ENCODE measurements around the gene QPCTL. TPM values are rescaled to one million over a fixed set of nuclear protein-coding genes. Genes with fewer than 3 reads are reported as not detected.
"Not testable (repeated sequence)": the region's sequence is repeated elsewhere in the genome, so short reads cannot be mapped to it uniquely, and the experiment has no call there.

QPCTL gene
- total RNA-seq, 1 donor from 2014 or later: 1.2 TPM

DNA sequence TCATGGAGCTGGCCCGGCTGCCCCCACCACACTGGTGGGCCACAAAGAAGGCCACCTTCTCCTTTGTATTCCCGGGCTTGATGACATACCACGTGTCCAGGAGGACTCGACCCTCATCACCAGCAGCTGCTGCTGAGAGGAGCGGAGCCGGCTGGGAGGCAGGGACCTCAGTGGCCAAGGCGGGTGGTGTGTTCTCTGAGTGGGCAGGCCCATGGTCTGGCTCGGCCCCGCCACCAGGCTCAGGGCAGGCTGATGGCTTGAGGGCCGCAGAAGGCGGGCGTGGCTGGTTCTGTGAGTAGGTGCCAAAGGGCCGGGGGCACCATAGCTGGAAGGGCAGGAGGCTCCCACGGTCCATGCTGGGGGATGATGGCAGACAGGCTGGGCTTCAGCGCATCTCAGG, 20.7 kb downstream of the QPCTL start:
- ATAC-seq (no peak), DNase-seq (peak; percentile 31)
- intact Hi-C loops (cut with micrococcal nuclease): no loop called here

DNA sequence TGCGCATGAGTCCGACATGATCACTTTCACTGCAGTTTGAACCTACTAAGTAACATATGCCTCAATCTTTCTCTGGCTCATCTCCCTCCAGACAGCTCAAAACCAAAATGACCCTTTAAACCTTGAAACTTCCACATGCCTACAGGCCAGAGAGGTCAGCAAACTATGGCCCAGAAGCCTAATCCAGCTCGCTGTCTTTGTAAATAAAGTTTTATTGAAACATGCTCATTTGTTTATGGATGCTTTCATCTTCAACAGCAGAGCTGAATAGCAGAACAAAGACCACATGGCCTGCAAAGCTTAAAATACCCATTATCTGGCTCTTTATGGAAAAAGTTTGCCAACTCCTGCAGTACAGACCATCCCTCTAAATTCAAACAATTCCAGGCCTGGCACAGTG, 22.7 kb downstream of the QPCTL start:
- intact Hi-C loops (cut with micrococcal nuclease): no loop called here
- DNase-seq (no peak), ATAC-seq (no peak)

DNA sequence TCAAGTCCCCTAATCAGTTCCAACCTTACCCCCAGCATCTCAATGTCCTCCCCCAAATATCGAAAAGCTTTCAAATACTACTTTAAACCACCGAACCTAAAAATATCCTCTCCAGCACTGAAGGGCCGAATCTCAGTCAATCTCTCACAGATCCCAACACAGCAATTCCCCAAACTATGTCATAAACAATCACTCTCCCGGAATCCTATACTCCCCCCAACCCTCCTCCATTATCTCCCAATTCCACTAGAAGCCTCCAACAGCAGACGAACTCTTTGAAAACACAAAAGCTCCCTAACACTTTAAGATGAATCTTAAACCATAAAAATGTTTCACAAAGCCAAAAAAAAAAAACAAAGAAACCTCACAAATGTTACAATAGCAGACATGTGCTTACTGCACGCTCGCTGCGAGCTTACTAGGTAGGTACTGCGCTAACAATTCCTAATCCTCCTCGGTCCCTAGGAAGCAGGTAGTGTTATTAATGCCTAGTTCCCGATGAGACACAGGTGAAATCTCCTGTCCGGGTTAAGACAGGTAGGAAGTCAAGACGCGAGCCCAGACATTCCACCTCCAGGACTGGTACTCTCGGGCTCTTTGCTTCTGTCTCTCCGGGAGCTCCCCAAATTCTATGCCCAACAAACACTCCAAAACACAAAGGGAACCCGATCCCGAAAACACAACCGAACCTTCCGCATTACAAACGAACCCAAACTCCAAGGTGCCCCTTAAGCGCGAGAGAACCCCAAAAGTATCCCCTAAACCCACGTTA, 24.1 kb downstream of the QPCTL start:
- ATAC-seq: peak; percentile 2
- DNase-seq: no peak
- intact Hi-C loops (cut with micrococcal nuclease): no loop called here

DNA sequence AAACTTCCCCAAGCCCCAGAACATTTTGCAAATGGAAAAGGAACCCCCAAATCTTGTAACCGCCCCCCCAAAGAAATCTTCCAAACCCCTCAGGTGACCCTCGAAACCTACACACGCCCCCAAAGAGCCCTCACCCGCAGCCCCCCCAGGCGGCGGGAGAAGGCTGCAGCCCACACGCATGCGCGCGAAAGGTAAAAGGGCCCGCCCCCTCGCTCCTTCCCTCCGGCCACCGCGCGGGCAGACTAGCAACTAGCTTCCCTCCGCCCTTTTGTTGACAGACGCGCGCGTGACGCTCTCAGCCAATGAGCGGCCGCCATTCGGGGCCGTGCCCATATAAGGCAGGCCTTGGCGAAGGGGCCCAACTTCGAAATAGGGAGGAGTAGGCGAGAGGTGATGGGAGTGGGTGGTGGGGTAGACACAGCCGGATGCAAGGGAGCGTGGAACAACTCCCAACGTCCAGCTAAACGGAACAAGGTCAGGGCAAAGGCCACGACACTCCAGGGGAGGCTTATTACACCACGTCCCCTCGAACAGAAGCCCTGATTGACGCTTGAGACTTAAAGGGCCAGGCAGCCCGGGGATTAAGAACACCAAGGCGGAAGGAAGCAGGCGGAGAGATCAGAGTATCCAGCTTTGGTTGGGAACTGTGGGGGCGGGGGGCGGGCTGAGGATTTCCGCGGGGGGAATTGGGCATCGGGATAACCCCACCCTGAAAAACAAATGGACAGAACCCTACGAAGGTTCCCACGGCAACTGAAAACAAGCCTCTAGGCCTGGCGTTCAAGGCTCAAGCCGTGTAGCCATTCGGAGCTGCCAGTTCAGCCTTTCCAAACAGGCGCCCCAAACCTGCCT, 24.9 kb downstream of the QPCTL start:
- ATAC-seq: peak; percentile 97
- intact Hi-C loops (cut with micrococcal nuclease): no loop called here
- peak; percentile 99 for DNase-seq

DNA sequence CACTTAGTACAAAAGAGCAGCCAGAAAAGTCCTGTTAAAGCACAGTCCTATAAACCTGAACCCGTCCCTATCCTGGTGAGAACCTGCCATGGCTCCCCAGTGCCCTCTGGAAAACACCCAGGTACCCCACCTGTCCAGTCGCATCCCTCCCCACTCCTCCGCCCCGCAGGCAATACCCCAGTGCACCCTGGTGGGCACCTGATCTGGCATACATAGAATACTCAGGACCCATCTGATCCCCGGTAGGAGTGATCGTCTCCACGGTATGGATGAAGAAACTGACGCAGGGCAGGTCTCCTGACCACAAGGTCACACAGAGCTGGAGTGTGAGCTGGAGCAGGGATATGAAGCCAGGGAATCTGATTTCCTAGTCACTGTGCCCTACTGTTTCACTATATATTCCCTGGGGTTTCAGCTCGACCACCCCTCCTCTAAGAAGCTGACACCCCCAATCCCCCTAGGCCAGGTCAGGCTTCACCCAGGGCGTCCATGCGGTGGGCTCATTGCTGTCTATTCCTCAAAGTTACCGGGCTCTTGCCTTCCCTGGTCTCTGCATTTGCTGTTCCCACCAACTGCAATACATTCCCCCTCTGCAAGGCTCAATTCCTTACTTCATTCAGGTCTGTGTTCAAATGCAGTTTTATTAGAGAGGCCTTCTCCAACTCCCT, 25.7 kb downstream of the QPCTL start:
- intact Hi-C loops (cut with micrococcal nuclease): no loop called here
- ATAC-seq (peak; percentile 1), DNase-seq (peak; percentile 42)

DNA sequence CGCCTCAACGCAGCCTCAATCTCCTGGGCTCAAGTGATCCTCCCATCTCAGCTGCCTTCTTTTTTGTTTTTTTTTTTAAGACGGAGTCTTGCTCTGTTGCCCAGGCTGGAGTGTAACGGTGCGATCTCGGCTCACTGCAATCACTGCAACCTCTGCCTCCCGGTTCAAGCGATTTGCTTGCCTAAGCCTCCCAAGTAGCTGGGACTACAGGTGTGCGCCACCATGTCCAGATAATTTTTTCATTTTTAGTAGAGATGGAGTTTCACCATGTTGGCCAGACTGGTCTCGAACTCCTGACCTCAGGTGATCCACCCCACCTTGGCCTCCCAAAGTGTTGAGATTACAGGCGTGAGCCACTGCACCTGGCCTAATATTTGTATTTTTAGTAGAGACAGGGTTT, 27.6 kb downstream of the QPCTL start:
- intact Hi-C loops (cut with micrococcal nuclease); DNase-seq; ATAC-seq: not testable (repeated sequence)

DNA sequence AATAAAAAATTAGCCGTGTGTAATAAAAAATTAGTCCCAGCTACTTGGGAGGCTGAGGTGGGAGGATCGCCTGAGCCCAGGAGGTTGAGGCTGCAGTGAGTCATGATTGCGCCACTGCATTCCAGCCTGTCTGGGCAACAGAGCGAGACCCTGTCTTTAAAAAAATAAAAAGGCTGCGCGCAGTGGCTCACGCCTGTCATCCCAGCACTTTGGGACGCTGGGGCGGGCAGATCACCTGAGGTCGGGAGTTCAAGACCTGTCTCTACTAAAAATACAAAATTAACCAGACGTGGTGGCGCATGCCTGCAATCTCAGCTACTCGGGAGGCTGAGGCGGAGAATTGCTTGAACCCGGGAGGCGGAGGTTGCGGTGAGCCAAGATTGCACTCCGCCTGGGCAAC, 36.2 kb downstream of the QPCTL start:
- ATAC-seq; intact Hi-C loops (cut with micrococcal nuclease); DNase-seq: not testable (repeated sequence)

DNA sequence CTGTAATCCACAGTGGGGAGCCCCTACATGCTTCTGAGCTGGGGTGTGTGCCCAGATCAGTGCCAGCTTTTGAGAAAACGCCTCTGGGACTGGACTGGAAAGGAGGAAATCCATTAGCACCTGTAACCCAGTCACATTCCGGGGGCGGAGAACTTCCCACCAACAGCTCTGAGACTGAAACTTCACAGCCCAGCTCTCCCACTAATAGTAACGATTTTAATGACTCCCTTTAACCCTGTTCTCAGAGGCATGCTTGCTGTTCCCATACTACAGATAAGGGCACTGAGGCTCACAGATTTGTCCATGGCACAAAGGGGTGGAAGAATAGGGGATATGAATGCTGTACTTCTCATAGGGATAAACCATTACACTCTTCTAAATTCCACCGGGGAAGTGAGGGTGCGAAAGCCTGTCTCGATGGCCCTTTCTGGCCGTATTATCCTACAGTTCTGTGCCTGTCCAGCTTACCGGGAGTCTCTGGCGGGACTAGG, 37.4 kb downstream of the QPCTL start:
- DNase-seq: no peak
- ATAC-seq: no peak
- intact Hi-C loops (cut with micrococcal nuclease): no loop called here

DNA sequence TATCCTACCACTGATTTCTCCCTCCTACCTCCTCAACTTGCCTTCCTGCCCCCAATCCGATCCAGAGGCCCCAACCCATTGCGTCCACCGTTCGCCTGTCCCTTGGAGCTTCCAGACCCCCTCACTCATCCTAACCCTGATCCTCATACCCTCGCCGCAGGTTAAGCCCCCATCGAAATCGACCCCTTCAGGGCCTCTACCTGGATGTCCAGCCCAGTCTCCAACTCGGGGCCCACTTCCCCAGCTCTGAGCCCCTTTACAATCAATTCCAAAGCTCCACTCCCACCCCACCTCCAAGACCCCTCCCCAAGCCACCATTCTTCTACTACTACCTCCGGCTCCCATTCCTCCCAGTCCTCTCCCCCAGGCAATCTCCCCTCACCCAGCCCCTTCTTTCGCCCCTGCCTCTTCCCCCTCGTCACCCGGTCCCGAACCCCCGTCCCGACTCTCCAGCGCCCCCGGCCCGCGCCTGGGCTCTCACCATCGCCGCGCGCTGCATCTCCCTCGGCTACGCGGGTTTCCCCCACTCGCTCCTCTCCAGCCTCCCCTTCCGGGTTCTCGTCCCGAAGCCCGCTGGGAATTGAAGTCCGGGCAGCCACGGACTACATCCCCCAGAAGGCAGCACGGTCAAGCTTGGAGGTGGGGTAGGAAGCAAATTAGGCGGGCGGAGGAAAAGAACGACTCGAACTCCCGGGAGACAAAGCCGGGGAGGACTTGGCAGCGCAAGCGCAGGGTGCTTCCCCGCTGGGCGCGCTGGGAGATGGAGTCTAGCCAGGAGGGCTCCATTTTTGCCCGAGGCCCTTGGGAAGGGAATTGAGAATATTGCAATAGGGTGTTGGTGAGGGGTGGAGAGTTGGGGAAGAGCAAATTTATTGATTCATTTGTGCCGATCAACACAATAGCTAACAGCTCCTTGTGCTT, 38.2 kb downstream of the QPCTL start, which contains the start of gene FBXO46:
FBXO46 (minus strand) TSS at position 529 of the 921 bp plus-strand sequence. CDS start 17,401 bp downstream, outside the sequence.
- intact Hi-C loops (cut with micrococcal nuclease): no loop called here
- ATAC-seq (peak; percentile 98), DNase-seq (peak; percentile 95)

DNA sequence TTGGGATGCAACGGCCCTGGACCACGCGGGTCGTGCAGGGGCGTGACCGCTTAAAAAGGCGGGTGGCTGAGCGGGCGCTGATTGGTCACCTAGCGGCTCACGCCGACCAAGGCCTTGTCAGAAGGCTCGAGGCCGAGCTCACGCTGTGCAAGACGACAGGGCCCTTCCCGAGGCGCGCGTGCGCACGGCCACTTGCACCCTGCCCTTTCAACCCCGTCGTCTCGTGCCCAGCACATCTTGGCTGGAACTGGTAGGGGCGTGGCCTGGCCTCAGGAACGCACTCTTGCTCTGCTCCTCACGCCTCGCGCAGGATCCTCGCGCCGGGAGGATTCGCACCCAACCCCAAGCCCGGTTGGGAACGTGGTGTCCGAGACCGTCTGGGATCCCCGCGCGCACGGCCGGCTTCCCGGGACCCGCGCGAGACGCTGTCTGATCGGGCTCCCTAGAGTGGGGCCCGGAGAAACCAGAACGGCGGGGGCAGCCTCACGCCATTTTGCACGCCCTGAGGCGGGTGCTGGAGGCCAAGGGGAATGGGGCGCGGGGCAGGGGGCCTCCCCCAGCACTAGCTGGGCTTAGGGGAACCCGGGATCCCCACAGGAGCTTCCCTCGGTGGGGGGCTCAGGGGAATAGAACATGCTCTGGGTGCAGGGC, 40.8 kb downstream of the QPCTL start, which contains the start of gene MEIOSIN:
MEIOSIN (plus strand) TSS at position 280 of the 651 bp plus-strand sequence. CDS start 1,938 bp downstream, outside the sequence.
- intact Hi-C loops (cut with micrococcal nuclease): no loop called here
- no peak for DNase-seq

DNA sequence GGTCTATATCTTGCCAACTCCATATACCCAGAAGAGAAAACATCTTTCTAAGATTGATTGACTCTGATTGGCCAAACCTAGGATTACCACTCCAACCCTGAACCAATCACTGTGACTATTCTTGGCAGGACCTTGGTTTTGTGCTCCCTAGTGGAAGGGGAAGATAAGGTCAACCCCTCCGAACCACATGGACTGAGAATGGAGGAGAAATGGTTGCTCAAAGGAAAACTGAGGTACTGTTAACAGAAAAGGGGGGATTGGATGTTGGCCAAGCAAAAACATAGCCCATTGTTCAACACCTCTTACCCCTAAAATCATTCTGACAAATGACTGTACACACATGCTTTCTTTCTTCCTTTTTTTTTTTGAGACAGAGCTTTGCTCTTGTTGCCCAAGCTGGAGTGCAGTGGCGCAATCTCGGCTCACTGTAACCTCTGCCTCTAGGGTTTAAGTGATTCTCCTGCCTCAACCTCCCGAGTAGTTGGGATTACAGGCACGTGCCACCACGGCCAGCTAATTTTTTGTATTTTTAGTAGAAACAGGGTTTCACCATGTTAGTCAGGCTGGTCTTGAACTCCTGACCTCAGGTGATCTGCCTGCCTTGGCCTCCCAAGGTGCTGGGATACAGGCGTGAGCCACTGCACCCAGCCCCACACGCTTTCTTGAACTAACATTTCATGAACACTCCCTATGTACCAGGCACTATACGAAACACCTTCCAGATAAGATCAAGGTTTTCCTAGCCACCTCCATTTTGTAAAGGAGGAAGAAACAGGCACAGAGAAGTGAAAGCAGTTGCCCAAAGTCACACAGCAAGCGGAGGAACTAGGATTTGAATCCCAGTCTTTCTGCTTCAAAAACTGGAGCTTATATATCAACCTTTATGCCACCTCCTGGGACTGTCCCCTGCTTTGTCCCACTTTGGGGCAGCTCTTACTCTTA, 47.3 kb downstream of the QPCTL start:
- no peak for DNase-seq
- ATAC-seq: no peak
- intact Hi-C loops (cut with micrococcal nuclease): no loop called here

More for the DNA sequence above, 40.8 kb downstream of the QPCTL start, which contains the start of gene MEIOSIN:
- no peak for ATAC-seq

DNA sequence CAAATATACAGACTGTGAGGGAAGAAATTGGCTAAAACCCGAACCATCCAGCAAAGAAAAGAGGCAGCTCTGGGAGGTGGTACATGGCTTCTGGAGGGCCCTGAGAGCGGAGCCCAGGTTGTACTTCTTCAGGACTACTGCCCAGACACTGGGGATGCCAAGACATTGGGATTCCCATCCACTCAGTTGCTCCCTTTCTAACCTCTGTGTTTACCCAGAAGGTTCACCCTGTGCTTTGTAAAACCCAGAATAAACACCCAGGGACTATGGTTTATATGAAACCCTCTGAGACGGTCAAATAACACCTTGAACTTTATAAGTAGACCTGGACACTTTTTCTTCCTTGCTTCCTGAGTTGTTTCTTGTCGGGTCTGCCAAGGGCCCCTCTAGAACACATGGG, 50.5 kb downstream of the QPCTL start:
- no peak for ATAC-seq
- DNase-seq: no peak
- intact Hi-C loops (cut with micrococcal nuclease): no loop called here

DNA sequence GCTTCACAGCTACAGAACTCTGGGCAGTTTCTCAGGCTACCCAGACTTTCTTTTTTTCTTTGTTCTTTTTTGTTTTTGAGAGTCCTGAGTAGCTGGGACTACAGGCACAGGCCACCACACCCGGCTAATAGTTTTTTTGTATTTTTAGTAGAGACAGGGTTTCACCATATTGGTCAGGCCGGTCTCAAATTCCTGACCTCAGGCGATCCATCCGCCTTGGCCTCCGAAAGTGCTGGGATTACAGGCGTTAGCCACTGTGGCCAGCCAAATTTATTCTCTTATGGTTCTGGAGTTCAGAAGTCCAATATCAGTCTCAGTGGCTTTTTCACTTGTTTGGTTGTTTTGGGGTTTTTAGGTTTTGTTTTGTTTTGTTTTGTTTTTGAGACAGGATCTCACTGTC, 53.1 kb downstream of the QPCTL start:
- no peak for DNase-seq
- intact Hi-C loops (cut with micrococcal nuclease): no loop called here
- ATAC-seq: no peak

DNA sequence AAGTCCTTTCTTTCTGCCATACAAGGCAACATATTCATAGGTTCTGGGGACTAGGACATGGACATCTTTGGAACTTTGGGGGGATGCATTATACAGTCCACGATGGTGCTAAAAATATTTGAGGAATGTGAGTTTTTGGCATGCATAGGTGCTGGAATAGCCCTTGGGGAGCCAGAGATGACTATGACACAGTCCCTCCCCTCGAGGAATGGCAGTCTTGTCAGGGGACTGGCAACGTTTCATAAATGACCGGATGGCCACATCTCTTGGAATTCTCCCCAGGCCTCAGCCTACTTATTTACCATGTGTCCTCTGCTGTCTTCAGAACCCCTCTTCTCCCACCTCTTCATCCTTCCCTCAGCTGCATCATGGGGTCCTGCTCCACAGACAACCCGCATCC, 54.4 kb downstream of the QPCTL start:
- ATAC-seq (no peak), DNase-seq (no peak)
- intact Hi-C loops (cut with micrococcal nuclease): no loop called here

DNA sequence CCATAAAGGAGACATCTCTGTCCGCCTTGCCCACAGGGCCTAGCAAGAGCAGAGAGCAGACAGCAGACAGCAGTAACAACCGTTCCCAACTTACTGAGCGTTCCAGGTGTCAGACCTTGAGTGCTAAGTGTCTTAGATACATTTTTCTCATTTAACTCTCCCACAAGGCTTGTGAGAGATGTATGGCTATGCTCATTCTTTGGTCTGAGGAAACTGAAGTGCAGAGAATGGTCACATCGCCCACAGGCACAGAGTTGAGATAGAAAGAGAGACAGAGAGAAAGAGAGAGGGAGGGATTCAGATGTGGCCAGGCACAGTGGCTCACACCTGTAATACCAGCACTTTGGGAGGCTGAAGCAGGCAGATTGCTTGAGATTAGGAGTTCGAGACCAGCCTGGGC, 55.0 kb downstream of the QPCTL start:
- ATAC-seq (no peak), DNase-seq (no peak)
- intact Hi-C loops (cut with micrococcal nuclease): no loop called here

DNA sequence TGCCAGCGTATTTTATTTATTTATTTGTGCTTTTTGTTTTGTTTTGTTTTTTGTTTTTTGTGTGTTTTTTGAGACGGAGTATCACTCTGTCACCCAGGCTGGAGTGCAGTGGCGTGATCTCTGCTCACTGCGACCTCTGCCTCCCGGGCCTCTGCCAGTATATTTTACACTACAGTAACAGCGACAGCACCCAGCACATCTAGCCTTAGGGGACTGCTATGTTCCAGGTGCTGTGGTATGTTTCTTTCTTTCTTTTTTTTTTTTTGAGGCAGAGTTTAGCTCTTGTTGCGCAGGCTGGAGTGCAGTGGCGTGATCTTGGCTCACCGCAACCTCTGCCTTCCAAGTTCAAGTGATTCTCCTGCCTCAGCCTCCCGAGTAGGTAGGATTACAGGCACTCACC, 59.0 kb downstream of the QPCTL start:
- intact Hi-C loops (cut with micrococcal nuclease); DNase-seq; ATAC-seq: not testable (repeated sequence)

DNA sequence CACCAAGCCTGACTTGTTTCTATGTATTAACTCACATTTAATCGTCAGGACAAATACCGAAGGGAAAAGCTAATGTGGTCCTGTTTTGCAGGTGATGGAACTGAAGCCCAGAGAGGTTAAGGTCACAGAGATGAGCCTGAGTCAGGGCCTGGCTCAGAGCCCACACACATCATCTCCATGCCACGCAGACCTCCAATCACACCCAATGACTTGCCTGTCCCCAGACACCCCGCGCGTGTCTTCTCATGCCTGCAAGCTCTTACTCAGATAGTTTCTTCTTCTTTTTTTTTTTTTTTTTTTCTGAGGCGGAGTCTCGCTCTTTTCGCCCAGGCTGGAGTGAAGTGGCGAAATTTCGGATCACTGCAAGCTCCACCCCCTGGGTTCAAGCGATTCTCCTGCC, 60.2 kb downstream of the QPCTL start:
- DNase-seq (no peak), ATAC-seq (no peak)
- intact Hi-C loops (cut with micrococcal nuclease): no loop called here

All from left ventricle myocardium superior (tissue), 1 donor.